HG02870 (cell line): ENCODE results near the gene FOXL3.

Experiments used
- ATAC-seq: cut with Tn5 transposase; IDR thresholded peaks from one replicate; pipeline ENCODE4 v1.9.1; 2021; ENCODE audit warnings: mild to moderate bottlenecking, moderate library complexity; ENCODE audit not compliant: unreplicated experiment

Gene FOXL3

DNA sequence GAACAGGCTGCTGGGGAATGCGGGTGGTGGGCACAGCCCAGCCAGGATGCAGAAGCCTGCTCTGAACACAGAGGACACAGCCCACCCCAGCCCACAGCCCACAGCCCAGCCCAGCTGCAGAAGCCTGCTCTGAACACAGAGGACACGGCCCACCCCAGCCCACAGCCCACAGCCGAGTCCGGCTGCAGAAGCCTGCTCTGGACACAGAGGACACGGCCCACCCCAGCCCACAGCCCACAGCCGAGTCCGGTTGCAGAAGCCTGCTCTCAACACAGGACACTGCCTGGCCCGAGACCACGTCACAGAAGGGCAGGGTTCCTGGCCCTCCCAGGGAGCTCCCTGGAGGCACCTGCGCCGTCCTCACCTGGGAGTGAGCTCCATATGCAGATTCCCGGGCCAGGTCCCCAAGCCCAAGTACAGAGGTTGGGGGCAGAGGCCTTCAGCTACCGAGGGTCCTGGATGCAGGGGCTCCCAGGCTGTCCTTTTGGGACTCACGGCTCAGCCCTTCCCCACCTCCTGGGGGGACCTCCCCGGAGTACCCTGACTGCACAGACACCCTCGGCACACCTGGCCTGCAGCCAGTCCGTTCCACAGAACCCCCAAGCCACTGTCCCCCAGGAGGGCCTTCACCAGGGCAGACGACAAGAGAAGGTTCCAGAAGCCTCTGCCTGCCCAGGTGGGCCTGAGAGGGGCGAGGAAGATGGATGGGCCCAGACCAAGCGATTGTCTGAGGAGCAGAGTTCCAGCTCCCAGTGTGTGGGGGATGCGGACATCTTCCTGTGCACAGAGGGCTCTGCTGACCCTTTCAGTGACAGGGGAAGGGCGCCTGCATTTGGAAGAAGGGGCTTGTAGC is 23.7 kb upstream of the FOXL3 start:
- ATAC-seq, result no peak

DNA sequence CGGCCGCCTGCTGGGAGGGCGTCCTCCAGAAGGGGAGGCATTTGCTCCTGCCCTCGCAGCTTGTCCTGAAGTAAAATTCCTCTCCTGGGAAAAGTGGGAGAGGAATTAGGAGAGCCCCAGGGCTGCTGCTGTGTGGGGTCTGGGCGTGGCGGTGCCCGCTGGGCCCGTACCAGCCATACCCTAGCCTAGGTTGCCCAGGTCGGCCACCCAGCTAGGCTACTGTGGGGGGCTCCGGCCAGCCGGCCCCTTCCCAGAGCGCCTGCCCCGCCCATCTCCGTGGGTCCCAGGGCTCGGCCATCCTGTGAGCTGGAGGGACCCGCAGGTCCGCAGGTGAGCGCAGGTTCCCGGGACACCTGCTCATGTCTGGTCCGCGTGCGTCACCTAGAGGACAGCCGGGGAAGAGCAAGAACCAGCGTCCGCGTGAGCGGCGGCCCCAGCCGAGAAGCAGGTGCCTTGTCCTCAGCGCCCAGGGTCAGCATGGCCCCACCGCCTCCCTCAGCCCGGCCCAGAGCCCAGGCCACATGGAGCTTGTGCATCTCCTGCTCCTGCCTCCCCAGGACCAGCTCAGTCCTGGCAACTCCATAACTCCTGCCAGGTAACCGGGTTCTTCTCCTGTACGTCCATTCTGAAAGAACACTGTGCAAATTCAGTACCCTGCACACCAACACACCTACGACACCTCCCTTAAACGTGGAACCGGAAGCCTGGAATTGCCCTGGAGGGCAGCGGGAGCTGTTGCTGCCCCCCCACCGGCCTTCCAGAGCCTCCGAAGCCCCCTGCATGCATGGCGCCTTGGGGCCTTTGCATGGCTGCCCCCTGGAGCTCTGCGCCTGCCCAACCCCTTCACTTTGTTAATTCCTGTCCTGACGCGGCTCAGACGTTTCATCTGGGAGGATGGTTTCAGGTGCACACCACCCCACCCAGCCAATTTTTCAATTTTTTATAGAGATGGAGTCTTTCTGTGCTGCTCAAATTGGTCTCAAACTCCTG is 22.8 kb upstream of the FOXL3 start:
- ATAC-seq, result no peak

GRCh38 chr7:268991-269390 is 21.0 kb upstream of the FOXL3 start:
- ATAC-seq, result no peak

DNA sequence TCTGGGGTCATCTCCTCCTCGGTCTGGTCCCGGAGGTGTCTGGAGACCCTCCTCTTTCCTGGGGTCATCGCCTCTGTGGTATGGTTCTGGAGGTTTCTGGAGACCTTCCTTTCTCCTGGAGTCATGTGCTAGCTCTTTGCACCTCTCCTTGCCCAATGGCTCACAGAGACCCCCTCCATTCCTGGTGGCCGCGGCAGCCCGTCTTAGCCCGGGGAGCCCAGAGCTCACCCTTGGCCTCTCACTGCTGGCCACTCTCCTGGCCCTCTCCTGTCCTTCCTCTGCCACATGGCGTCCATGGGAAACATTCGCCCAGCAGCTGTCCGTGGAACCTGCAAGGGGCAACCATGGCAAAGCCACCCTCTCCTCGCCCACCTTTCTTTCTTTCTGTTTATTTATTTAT is 20.2 kb upstream of the FOXL3 start:
- no peak for ATAC-seq

GRCh38 chr7:270351-270983 is 19.5 kb upstream of the FOXL3 start:
- no peak for ATAC-seq

GRCh38 chr7:271266-272107 is 18.5 kb upstream of the FOXL3 start:
- no peak for ATAC-seq

DNA sequence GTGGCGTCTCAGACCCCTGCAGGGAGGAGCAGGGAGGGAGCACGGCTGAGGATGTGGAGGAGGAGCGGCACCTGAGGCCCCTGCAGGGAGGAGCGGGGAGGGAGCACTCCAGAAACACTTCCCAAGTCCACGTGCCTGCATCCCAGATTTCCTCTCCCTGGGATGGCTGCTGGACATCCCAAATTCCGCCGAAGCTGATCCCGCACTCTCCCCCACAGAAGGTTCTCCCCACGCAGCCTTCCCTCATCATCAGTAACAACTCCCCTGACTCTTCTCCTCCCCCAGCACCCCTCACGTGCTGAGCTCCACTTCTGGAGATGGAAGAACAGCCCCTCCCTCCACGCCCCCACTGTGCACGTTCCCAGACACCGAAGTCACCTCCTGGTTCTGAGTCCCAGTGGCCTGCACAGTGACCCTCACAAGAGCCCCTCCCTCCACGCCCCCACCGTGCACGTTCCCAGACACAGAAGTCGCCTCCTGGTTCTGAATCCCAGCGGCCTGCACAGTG is 17.8 kb upstream of the FOXL3 start:
- no peak for ATAC-seq

DNA sequence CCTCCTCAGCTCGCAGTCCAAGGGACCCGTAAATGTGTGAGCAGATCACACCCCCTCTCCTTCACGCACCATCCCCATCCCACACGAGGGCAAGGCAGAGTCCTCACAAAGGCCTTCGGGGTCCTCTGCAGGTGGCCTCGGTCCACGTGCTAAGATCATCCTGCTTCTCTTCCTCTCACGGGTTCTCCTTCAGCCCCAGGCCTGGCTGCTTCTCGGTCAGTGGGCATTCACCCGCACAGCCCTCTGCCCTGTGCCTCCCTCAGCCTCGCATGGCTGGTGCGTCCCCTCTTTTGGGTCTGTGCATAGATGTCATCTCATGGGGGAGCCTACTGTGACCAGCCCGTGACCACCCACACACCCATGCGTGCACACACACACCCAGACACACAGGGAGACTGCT is 17.3 kb upstream of the FOXL3 start:
- no peak for ATAC-seq

- no peak for ATAC-seq
Observed at GRCh38 chr7:273327-273726, 16.6 kb upstream of the FOXL3 start.

- ATAC-seq, result no peak
Observed at GRCh38 chr7:274266-274665, 15.7 kb upstream of the FOXL3 start.

DNA sequence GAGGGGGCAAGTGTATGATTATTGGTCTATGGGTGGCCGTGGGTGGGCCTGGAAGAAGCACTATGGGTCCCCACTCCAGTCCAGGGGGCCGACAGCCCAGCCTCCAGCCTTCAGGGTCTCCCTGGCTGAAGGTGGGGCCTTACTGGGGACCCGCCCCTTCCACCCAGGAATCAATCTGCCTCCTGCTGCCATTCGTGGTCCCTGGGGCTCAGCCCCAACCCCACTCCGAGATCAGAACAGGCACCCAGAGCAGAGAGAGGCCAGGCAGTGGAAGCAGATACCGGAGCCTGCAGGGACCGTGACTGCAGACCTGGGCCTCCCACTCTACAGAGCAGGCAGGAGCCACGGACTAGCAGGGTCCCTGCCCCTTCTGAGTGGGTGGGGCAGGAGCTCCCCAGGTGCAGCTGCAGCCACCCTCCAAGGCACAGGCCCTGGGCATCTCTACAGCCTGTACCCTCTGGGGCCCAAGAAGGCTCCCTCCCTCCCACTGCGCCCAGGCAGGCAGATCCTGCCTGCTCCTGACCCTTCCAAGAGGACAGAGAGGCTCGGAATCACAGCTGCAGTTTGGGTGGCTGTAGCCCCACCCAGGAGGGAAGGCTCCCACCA is 13.6 kb upstream of the FOXL3 start:
- ATAC-seq, result no peak

DNA sequence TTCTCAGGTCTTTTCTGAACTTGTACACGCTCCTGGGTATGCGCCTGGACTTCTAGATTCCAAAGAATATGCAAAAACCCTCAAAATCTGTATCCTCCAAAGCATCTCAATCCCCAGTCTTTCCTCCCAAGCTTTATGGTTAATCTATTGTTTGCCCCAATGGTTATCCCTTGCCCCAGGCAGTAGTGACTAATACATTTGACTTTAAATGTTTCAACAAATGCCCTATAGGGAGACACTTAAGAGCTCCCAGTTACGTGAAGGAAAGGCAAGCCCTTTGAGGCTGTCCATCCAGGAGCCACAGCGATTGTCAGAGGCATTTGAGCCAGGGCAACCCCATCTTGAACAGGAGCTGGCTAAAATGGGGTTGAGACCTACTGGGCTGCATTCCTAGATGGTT is 12.7 kb upstream of the FOXL3 start:
- ATAC-seq, result no peak

DNA sequence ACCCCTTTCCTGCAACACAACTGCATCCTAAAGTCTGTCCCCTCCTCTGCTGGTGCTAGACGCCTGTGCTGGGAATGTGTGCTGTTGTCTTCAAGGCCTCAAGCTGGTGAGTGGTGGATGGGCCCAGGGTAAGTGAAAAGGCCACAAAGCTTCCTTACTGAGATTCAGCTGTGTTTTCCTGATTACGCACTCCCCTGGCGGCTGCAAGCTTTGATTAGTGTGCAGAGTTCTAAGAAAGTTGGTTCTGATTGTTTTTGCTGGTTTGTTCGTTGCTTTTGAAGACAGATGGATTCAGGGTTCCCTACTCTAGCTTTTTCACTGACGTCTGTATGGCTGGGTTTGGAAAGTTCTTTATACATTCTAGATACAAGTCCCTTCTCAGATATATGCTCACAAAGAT is 11.9 kb upstream of the FOXL3 start:
- no peak for ATAC-seq

DNA sequence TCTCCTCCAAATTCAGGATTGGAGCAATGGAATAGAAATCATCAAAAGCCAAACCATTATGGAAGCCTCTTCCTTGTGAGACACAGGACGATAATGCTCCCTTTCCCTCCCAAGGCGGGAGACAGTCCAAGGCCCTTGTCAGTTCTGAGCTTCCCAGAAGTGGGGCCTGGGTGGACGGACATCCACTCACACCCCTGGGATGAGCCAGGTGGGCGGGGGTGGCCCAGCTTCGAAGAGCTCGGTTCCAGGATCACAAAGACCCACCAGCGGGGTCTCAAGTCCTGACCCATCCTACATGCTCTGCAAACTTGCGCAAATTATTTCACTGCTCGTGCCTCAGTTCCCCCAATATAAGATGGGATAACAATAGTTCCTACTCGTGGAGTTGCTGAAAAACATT is 10.1 kb upstream of the FOXL3 start:
- ATAC-seq, result no peak

DNA sequence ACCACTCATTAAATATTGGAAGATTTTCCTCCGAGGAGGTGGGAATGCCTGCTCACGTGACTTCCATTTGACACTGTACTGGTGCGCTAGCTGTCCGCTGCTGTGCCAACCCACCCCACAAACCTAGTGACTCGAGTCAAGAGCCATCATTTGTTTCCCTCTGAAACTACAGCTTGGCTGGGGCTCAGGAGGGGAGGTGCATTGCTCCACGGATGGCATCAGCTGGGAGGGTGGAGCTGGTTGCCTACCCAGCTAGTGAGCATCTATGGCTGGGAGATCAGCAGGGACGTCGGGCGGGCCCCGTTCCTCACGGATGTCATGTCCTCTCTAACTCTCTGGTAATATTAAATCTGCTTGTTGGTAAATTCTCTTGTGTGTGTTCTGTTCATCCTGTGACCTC is 9.5 kb upstream of the FOXL3 start:
- ATAC-seq, result no peak

DNA sequence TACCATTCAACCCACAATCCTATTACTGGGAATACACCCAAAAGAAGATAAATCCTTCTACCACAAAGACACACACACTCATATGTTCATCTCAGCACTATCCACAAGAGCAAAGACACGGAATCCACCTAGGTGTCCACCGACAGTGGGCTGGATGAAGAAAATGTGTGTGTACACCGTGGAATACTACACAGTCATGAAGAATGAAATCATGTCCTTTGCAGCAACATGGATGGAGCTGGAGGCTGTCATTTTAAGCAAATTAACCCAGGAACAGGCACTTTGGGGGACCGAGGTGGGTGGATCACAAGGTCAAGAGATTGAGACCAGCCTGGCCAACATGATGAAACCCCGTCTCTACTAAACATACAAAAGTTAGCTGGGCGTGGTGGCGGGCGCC is 8.3 kb upstream of the FOXL3 start:
- no peak for ATAC-seq

DNA sequence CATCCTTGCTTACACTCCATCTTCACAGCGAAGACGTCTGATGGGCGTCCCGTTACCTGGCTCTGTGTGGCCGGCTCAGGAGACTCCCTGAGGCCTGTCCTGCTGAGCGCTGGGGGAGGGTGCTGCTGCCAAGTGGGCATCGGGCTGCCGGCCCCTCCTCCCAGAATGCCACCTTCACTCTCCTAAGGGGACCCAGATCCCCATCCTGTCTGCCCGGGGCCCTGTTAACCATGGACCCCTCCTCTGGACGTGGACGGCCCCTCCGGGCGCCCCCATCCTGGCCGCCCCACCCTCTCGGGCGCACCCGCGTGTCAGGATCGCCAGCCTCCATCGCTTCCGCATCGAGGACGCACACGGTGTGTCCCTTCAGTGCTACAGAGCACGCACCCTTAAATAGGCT is 7.3 kb upstream of the FOXL3 start:
- ATAC-seq, result no peak

DNA sequence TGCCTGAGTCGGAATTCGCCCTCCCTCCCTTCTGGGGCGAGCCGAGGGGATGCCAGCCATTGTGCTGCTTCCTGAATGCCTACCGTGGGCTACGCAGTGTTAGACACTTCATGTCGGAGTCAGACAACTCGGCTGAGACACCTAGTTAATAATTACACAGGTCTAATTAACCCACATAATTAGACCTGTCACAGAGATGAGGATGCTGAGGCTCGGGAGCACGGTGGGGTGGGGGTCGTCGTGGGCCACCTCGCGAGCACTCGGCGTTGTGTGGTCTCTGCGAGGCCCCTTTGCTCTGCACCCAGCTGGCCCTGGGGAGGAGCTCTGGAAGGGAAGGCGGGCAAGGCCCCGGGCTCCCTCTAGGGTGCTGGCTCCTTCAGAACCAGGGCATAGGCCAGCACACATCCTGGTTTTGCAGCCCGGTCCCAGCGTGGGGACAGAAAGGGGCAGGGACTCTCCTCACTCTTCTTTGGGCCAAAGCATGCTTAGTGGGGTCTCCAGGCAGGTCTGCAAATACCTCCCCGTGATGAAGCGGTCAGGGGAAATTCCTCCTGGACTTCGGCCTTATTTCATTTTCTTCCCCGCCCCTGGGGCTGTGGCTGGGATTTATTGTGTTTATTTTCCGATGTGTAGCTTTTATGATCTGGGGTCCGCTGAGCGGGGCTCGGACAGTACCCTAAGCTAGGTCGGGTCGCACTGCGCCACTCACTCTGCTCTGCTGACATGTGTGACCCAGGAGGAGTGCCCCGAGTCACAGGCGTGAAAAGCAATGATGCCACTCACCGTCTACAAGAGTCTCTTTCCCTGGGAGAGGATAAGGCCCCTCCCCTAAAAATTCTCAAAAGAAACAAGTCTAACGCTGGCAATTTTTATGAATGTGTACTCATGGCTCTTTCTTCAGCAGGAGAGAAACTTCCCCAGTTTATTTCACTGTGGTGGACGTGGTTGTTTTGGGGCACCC is 4.9 kb upstream of the FOXL3 start:
- no peak for ATAC-seq

DNA sequence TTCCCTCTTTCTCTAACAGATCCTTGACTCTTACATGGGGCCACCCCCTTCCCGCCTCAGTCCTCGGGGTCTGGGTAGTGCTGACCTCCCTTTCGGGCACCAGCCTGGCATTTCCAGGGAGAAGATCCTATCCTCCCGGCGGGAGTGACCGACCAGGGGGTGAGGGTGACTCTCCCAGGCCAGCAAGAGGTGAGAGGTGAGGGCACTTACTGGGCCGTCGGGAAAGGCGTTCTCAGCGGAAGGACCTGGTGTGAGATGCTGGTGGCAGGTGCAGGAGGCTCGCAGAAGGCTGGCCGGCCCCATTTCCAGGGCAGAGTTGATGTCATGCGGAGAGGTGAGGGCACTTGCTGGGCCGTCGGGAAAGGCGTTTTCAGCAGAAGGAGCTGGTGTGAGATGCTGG is 4.2 kb upstream of the FOXL3 start:
- ATAC-seq, result no peak
